GM12801 (cell line): ENCODE results near the gene SLC6A15.

Experiments
- CTCF ChIP-seq: IDR thresholded peaks from one replicate; pipeline ENCODE4 v1.5.1; 2011; ENCODE audit warnings: control low read depth; ENCODE audit not compliant: insufficient read length; ENCODE audit errors: extremely low read depth

SLC6A15 gene

GRCh38 chr12:84910549-84911241, 1.9 kb downstream of the SLC6A15 start:
- no peak for TF ChIP-seq CTCF

GRCh38 chr12:84904051-84904450, 8.5 kb downstream of the SLC6A15 start:
- no peak for TF ChIP-seq CTCF

- TF ChIP-seq CTCF: no peak
Measured at GRCh38 chr12:84891106-84891838, 21.3 kb downstream of the SLC6A15 start.

GRCh38 chr12:84889818-84890217, 22.8 kb downstream of the SLC6A15 start:
- no peak for TF ChIP-seq CTCF

GRCh38 chr12:84888861-84889260, 23.7 kb downstream of the SLC6A15 start:
- no peak for TF ChIP-seq CTCF

- TF ChIP-seq CTCF: no peak
Measured at GRCh38 chr12:84877340-84877739, 35.3 kb downstream of the SLC6A15 start.

GRCh38 chr12:84875241-84875640, 37.4 kb downstream of the SLC6A15 start:
- no peak for TF ChIP-seq CTCF
